ENCODE measurements around the gene CDH13. TPM values are rescaled to one million over a fixed set of nuclear protein-coding genes. Genes with fewer than 3 reads are reported as not detected.

The CDH13 gene
- total RNA-seq, 1 donor from 2014 or later, result 81.1 TPM

DNA sequence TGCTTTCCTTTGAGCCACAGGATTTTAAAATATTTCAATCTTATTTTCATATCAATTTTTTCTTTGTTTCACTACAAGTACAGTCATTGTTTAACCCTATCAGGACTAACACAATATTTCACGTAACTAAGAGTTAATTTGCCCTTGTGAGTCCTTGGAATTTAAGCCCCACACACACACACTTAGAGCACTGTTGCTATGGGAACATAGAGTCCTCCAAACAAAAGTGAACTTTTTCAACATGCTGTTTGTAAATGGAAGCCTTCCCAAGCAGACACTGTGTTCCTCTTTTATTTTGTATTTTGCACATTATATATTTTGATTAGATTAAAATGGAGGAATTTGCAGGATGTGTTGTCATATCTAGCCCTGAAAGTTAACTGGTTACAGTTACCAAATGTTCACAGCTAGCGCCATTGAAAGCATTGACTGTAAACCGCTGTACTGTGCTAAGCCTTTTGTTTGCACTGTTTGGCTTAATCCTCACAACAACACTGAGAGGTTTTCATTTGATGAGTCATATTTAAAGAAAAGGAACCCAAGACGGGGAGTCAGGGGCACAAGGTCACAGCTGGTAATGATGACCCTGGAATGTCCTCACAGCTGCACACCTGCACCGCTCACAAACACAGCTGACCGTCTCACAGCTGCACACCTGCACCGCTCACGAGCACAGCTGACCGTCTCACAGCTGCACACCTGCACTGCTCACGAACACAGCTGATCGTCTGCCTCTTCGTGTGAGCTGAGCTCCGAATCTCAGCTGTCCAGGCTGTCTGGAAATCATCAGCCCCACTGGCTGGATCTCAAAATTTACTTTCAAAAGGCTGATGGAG is 1187.3 kb downstream of the CDH13 start:
- Mint-ChIP-seq H3K36me3 (ENCODE audit: unreplicated experiment) (no peaks in the 10 kb centered on the region), H3K4me3 (ENCODE audit: unreplicated experiment) (no peak overlapping the region), H3K9me3 (ENCODE audit: unreplicated experiment) (no peaks in the 10 kb centered on the region), H3K27ac (ENCODE audit: unreplicated experiment) (peak overlapping the region; percentile 62), H3K27me3 (ENCODE audit: unreplicated experiment) (no peaks in the 10 kb centered on the region), H3K4me1 (ENCODE audit: low read depth, unreplicated experiment) (peaks cover 2% of the 10 kb centered on the region)
- DNase-seq, result no peak
- TF ChIP-seq, protein P1, sequence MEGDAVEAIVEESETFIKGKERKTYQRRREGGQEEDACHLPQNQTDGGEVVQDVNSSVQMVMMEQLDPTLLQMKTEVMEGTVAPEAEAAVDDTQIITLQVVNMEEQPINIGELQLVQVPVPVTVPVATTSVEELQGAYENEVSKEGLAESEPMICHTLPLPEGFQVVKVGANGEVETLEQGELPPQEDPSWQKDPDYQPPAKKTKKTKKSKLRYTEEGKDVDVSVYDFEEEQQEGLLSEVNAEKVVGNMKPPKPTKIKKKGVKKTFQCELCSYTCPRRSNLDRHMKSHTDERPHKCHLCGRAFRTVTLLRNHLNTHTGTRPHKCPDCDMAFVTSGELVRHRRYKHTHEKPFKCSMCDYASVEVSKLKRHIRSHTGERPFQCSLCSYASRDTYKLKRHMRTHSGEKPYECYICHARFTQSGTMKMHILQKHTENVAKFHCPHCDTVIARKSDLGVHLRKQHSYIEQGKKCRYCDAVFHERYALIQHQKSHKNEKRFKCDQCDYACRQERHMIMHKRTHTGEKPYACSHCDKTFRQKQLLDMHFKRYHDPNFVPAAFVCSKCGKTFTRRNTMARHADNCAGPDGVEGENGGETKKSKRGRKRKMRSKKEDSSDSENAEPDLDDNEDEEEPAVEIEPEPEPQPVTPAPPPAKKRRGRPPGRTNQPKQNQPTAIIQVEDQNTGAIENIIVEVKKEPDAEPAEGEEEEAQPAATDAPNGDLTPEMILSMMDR (IDR thresholded peaks at IDR 0.05; ENCODE audit: partially characterized antibody, unreplicated experiment), result no peak

- Mint-ChIP-seq H3K4me1 (ENCODE audit: low read depth, unreplicated experiment) (no peaks in the 10 kb centered on the region), H3K27ac (ENCODE audit: unreplicated experiment) (peak overlapping the region; percentile 62), H3K9me3 (ENCODE audit: unreplicated experiment) (no peaks in the 10 kb centered on the region), H3K36me3 (ENCODE audit: unreplicated experiment) (no peaks in the 10 kb centered on the region), H3K4me3 (ENCODE audit: unreplicated experiment) (no peak overlapping the region), H3K27me3 (ENCODE audit: unreplicated experiment) (no peaks in the 10 kb centered on the region)
- TF ChIP-seq, protein P1 (IDR thresholded peaks at IDR 0.05; ENCODE audit: partially characterized antibody, unreplicated experiment), result no peak
- no peak for DNase-seq
Measured at GRCh38 chr16:83814659-83814985, 1187.9 kb downstream of the CDH13 start.

- no peak overlapping the region for H3K4me3 Mint-ChIP-seq (ENCODE audit: unreplicated experiment)
- H3K27me3 Mint-ChIP-seq (ENCODE audit: unreplicated experiment), result peaks cover 2% of the 10 kb centered on the region
- no peak overlapping the region for H3K27ac Mint-ChIP-seq (ENCODE audit: unreplicated experiment)
- no peaks in the 10 kb centered on the region for H3K9me3 Mint-ChIP-seq (ENCODE audit: unreplicated experiment)
- TF ChIP-seq, protein P1 (IDR thresholded peaks at IDR 0.05; ENCODE audit: partially characterized antibody, unreplicated experiment), result no peak
- no peak for DNase-seq
- H3K36me3 Mint-ChIP-seq (ENCODE audit: unreplicated experiment), result no peaks in the 10 kb centered on the region
- H3K4me1 Mint-ChIP-seq (ENCODE audit: low read depth, unreplicated experiment), result no peaks in the 10 kb centered on the region
Measured at GRCh38 chr16:83817022-83817421, 1190.3 kb downstream of the CDH13 start.

DNA sequence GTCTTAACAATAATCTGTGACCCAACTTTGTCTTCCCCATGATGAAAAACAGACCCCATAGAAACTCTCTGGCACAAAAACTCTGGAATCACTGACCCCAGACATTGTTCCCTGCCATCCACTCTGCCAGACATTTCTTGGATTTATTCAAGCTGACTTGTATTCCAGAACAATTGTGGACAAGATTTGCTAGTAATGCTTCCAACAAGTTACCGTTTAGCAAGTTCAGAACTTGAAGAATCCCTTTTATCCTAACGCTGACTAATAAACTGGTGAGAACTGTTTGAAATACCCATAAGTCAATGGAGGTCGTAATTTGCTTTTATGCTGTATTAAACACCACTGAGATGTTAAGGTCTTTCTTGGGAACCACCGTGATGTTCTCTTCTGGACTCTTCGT is 1191.5 kb downstream of the CDH13 start:
- no peaks in the 10 kb centered on the region for H3K4me1 Mint-ChIP-seq (ENCODE audit: low read depth, unreplicated experiment)
- H3K36me3 Mint-ChIP-seq (ENCODE audit: unreplicated experiment), result no peaks in the 10 kb centered on the region
- H3K9me3 Mint-ChIP-seq (ENCODE audit: unreplicated experiment), result no peaks in the 10 kb centered on the region
- peaks cover 2% of the 10 kb centered on the region for H3K27me3 Mint-ChIP-seq (ENCODE audit: unreplicated experiment)
- H3K27ac Mint-ChIP-seq (ENCODE audit: unreplicated experiment), result no peak overlapping the region
- H3K4me3 Mint-ChIP-seq (ENCODE audit: unreplicated experiment), result no peak overlapping the region
- TF ChIP-seq, protein P1 (IDR thresholded peaks at IDR 0.05; ENCODE audit: partially characterized antibody, unreplicated experiment), result no peak
- DNase-seq, result no peak

GRCh38 chr16:83819361-83819760 is 1192.6 kb downstream of the CDH13 start:
- no peak for DNase-seq
- Mint-ChIP-seq H3K27me3 (ENCODE audit: unreplicated experiment) (peaks cover 2% of the 10 kb centered on the region), H3K9me3 (ENCODE audit: unreplicated experiment) (no peaks in the 10 kb centered on the region), H3K4me3 (ENCODE audit: unreplicated experiment) (no peak overlapping the region), H3K27ac (ENCODE audit: unreplicated experiment) (no peak overlapping the region), H3K36me3 (ENCODE audit: unreplicated experiment) (no peaks in the 10 kb centered on the region), H3K4me1 (ENCODE audit: low read depth, unreplicated experiment) (no peaks in the 10 kb centered on the region)
- TF ChIP-seq, protein P1 (IDR thresholded peaks at IDR 0.05; ENCODE audit: partially characterized antibody, unreplicated experiment), result no peak
